K562 (cell line): ENCODE results near the gene RBM12. TPM values are rescaled to one million over a fixed set of nuclear protein-coding genes. Genes with fewer than 3 reads are reported as not detected.

Experiments used
- ESRRB ChIP-seq: fragments of 250-450 bp; sonication (Bioruptor Pico); IDR thresholded peaks from 2 replicates; pipeline ENCODE4 v1.5.0; 2020; ENCODE audit warnings: mild to moderate bottlenecking, moderate library complexity, borderline replicate concordance
- ETV6 ChIP-seq, 3 experiments: fragments of 150-350 bp in 1 of 3; sonication (generic) in 1 of 3; formaldehyde crosslinking in 1 of 3; IDR thresholded peaks; 2 replicates each; pipeline versions ENCODE4 v1.6.1 to v1.8.0; 2014 to 2022; ENCODE audit warnings: borderline replicate concordance in 2 of 3, low read depth in 2 of 3, antibody characterized with exemption in 1 of 3, low read length in 1 of 3, mild to moderate bottlenecking in 1 of 3, missing genetic modification reagents in 1 of 3
- FOXP1 ChIP-seq: sonication (generic); formaldehyde crosslinking; IDR thresholded peaks from 2 replicates; pipeline ENCODE4 v1.8.0; 2022; ENCODE audit warnings: mild to moderate bottlenecking, missing genetic modification reagents
- MAFG ChIP-seq: fragments of 450-650 bp; conservative IDR thresholded peaks from 2 replicates; pipeline ENCODE4 v1.6.1; 2016; ENCODE audit warnings: missing genetic modification characterization, missing compliant biosample characterization
- MTA2 ChIP-seq: fragments of 450-650 bp; IDR thresholded peaks from 2 replicates; pipeline ENCODE4 v1.6.1; 2016; ENCODE audit warnings: low read depth
- POLR2G ChIP-seq: fragments of 200-400 bp; formaldehyde crosslinking; IDR thresholded peaks from 2 replicates; pipeline ENCODE4 v1.6.1; 2017; ENCODE audit warnings: low read depth, mild to moderate bottlenecking, antibody characterized with exemption, low read length, moderate library complexity
- PRMT5 ChIP-seq: sonication (generic); formaldehyde crosslinking; IDR thresholded peaks from 2 replicates; pipeline ENCODE4 v1.5.0; 2020; ENCODE audit warnings: missing genetic modification reagents
- RAD21 ChIP-seq, 2 experiments: fragments of 250-450 bp in 1 of 2; fragments of 450-650 bp in 1 of 2; sonication (Bioruptor Pico) in 1 of 2; formaldehyde crosslinking in 1 of 2; IDR thresholded peaks in 1 of 2; conservative IDR thresholded peaks in 1 of 2; 2 replicates each; pipeline versions ENCODE4 v1.4.0 to v1.8.0; 2020 to 2022; ENCODE audit warnings: mild to moderate bottlenecking in 2 of 2, moderate library complexity in 1 of 2
- RAD51 ChIP-seq: fragments of 450-650 bp; IDR thresholded peaks from 2 replicates; pipeline ENCODE4 v1.7.1; 2016; ENCODE audit warnings: low read depth, mild to moderate bottlenecking, borderline replicate concordance
- STAT5A ChIP-seq: IDR thresholded peaks from 2 replicates; pipeline ENCODE4 v1.6.1; 2012; ENCODE audit warnings: low read length, inconsistent platforms, borderline replicate concordance
- TCF3 ChIP-seq: sonication (generic); formaldehyde crosslinking; IDR thresholded peaks from 2 replicates; pipeline ENCODE4 v1.4.0; 2020; ENCODE audit warnings: mild to moderate bottlenecking, missing genetic modification reagents
- polyA plus RNA-seq, 8 experiments: library from polyadenylated mRNA; depleted of rRNA in 4 of 8; stranded (reverse) in 5 of 8; unstranded in 3 of 8; fragments of >200 nt; fragmentation: Nextera tagmentation in 2 of 8; fragmentation: Illumina TruSeq in 1 of 8; extraction: Ambion mirVana in 2 of 8; extraction: Trizol in 1 of 8; gene quantifications; 2 replicates each; pipeline versions ENCODE4 v1.2.1 to v1.2.3, GENCODE V29; 2011 to 2014; ENCODE audit warnings: inconsistent platforms in 1 of 8, missing spikeins in 1 of 8
- total RNA-seq, 7 experiments: library from RNA; depleted of rRNA in 6 of 7; stranded (reverse); fragments of >200 nt in 6 of 7; fragmentation: Illumina TruSeq in 2 of 7; extraction: Trizol in 2 of 7; gene quantifications; 2 replicates each; pipeline versions ENCODE4 v1.2.1 to v1.2.3, GENCODE V29; 2011 to 2021; ENCODE audit warnings: low replicate concordance in 1 of 7
- TF ChIP-seq, protein P1 (sequence below), 3 experiments: IDR thresholded peaks in 2 of 3; conservative IDR thresholded peaks in 1 of 3; 2 replicates each; pipeline ENCODE4 v1.5.1; 2011 to 2012; ENCODE audit warnings: low read length in 3 of 3, mild to moderate bottlenecking in 3 of 3, control low read depth in 2 of 3, improper control_type of control experiment in 1 of 3, inconsistent platforms in 1 of 3, low read depth in 1 of 3, mixed read lengths in 1 of 3, moderate library complexity in 1 of 3; ENCODE audit not compliant: insufficient read depth in 2 of 3
- TF ChIP-seq, protein P2 (sequence below): fragments of 250-450 bp; sonication (Bioruptor Pico); IDR thresholded peaks from 2 replicates; pipeline ENCODE4 v1.5.0; 2022; ENCODE audit warnings: mild to moderate bottlenecking
- TF ChIP-seq, protein P3 (sequence below), 2 experiments: fragments of 450-650 bp; IDR thresholded peaks; 2 replicates each; pipeline ENCODE4 v1.6.1; 2018; ENCODE audit warnings: mild to moderate bottlenecking in 2 of 2, low read depth in 1 of 2; ENCODE audit not compliant: partially characterized antibody in 2 of 2
- TF ChIP-seq, protein P4 (sequence below): fragments of 450-650 bp; IDR thresholded peaks from 2 replicates; pipeline ENCODE4 v1.6.1; 2016; ENCODE audit warnings: antibody characterized with exemption

RBM12 gene
- total and polyA plus RNA-seq, 9 of the 15 experiments (the other 6 are each of a cell fraction or from before 2014, with no cell fraction given), result 5.0 to 162 (median 73.3) TPM

DNA sequence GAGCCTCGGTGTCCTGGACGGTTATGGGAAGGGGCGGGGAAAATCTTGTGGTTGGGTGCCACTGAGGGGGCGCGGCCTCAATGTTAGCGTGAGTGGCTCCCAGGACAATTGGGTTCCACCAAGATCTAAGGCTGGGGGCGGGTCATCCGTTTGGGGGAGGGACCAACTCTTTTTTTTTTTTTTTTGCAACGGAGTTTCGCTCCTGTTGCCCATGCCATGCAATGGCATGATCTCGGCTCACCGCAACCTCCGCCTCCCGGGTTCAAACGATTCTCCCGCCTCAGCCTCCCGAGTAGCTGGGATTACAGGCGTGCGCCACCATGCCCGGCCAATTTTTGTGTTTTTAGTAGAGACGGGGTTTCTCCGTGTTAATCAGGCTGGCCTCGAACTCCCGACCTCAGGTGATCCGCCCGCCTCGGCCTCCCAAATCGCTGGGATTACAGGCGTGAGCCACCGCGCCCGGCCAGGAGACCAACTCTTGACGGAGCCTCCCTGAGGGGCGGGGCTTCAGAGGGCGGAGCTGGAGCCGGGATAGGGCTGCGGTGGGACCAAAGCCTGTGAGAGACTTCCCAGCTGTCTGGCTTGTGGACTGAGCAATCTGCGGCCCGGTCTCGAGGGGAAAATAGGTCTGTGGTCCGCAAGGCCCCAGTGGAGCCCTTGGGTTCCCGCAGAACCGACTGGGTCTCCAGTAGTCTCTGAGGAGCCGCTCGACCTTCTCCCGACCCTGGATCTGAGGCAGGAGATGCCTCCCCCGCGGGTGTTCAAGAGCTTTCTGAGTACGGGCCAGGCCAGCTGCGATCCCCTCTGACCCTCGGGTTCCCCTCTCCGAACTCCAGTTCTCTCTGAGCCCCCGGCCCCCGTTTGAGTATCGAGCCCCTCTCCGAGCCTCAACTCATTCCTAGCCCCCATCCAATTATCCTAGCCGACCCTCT, 48.0 kb downstream of the RBM12 start (continued):
- no peak for TF ChIP-seq PRMT5 (CRISPR knock-in tag)
- TF ChIP-seq, protein P1, sequence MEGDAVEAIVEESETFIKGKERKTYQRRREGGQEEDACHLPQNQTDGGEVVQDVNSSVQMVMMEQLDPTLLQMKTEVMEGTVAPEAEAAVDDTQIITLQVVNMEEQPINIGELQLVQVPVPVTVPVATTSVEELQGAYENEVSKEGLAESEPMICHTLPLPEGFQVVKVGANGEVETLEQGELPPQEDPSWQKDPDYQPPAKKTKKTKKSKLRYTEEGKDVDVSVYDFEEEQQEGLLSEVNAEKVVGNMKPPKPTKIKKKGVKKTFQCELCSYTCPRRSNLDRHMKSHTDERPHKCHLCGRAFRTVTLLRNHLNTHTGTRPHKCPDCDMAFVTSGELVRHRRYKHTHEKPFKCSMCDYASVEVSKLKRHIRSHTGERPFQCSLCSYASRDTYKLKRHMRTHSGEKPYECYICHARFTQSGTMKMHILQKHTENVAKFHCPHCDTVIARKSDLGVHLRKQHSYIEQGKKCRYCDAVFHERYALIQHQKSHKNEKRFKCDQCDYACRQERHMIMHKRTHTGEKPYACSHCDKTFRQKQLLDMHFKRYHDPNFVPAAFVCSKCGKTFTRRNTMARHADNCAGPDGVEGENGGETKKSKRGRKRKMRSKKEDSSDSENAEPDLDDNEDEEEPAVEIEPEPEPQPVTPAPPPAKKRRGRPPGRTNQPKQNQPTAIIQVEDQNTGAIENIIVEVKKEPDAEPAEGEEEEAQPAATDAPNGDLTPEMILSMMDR (IDR thresholded peaks at IDR 0.05 in 2 of 3, conservative IDR thresholded peaks at IDR 0.05 in 1 of 3; ENCODE audit: insufficient read depth in 2 of 3, low read depth in 1 of 3, low read length in 3 of 3), result no peak; a peak in 1 of 6 replicates
- no peak for TF ChIP-seq STAT5A
- TF ChIP-seq ETV6 (IDR thresholded peaks at IDR 0.05; ENCODE audit: borderline replicate concordance in 1 of 2, low read depth in 2 of 2, low read length in 1 of 2), result no peak
- TF ChIP-seq ETV6 (CRISPR knock-in tag; IDR thresholded peaks at IDR 0.05; ENCODE audit: borderline replicate concordance), result no peak
- TF ChIP-seq, protein P2, sequence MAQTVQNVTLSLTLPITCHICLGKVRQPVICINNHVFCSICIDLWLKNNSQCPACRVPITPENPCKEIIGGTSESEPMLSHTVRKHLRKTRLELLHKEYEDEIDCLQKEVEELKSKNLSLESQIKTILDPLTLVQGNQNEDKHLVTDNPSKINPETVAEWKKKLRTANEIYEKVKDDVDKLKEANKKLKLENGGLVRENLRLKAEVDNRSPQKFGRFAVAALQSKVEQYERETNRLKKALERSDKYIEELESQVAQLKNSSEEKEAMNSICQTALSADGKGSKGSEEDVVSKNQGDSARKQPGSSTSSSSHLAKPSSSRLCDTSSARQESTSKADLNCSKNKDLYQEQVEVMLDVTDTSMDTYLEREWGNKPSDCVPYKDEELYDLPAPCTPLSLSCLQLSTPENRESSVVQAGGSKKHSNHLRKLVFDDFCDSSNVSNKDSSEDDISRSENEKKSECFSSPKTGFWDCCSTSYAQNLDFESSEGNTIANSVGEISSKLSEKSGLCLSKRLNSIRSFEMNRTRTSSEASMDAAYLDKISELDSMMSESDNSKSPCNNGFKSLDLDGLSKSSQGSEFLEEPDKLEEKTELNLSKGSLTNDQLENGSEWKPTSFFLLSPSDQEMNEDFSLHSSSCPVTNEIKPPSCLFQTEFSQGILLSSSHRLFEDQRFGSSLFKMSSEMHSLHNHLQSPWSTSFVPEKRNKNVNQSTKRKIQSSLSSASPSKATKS (CRISPR knock-in tag), result no peak
- 0 out of 2 replicates have a peak, but pooled peaks have one; percentile 8 for TF ChIP-seq RAD51
- TF ChIP-seq TCF3 (CRISPR knock-in tag), result peak; percentile 21; the same call in 1 of the 2 replicates
- 0 out of 4 replicates have a peak, but pooled peaks of 1 of the 2 experiments have one; percentile 6 for TF ChIP-seq RAD21 (CRISPR knock-in tag; conservative IDR thresholded peaks at IDR 0.05 in 1 of 2, IDR thresholded peaks at IDR 0.05 in 1 of 2)
- no peak for TF ChIP-seq MTA2
- TF ChIP-seq, protein P3, sequence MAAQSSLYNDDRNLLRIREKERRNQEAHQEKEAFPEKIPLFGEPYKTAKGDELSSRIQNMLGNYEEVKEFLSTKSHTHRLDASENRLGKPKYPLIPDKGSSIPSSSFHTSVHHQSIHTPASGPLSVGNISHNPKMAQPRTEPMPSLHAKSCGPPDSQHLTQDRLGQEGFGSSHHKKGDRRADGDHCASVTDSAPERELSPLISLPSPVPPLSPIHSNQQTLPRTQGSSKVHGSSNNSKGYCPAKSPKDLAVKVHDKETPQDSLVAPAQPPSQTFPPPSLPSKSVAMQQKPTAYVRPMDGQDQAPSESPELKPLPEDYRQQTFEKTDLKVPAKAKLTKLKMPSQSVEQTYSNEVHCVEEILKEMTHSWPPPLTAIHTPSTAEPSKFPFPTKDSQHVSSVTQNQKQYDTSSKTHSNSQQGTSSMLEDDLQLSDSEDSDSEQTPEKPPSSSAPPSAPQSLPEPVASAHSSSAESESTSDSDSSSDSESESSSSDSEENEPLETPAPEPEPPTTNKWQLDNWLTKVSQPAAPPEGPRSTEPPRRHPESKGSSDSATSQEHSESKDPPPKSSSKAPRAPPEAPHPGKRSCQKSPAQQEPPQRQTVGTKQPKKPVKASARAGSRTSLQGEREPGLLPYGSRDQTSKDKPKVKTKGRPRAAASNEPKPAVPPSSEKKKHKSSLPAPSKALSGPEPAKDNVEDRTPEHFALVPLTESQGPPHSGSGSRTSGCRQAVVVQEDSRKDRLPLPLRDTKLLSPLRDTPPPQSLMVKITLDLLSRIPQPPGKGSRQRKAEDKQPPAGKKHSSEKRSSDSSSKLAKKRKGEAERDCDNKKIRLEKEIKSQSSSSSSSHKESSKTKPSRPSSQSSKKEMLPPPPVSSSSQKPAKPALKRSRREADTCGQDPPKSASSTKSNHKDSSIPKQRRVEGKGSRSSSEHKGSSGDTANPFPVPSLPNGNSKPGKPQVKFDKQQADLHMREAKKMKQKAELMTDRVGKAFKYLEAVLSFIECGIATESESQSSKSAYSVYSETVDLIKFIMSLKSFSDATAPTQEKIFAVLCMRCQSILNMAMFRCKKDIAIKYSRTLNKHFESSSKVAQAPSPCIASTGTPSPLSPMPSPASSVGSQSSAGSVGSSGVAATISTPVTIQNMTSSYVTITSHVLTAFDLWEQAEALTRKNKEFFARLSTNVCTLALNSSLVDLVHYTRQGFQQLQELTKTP (IDR thresholded peaks at IDR 0.05; ENCODE audit: low read depth in 1 of 2, partially characterized antibody in 2 of 2), result peak; percentile 67 to 72
- TF ChIP-seq ESRRB (CRISPR knock-in tag), result no peak
- TF ChIP-seq MAFG (tag), result no peak
- TF ChIP-seq, protein P4, sequence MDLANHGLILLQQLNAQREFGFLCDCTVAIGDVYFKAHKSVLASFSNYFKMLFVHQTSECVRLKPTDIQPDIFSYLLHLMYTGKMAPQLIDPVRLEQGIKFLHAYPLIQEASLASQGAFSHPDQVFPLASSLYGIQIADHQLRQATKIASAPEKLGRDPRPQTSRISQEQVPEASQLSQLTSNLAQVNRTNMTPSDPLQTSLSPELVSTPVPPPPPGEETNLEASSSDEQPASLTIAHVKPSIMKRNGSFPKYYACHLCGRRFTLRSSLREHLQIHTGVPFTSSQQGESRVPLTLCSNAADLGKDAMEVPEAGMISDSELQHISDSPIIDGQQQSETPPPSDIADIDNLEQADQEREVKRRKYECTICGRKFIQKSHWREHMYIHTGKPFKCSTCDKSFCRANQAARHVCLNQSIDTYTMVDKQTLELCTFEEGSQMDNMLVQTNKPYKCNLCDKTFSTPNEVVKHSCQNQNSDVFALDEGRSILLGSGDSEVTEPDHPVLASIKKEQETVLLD, result 0 out of 2 replicates have a peak, but pooled peaks have one; percentile 30
- TF ChIP-seq POLR2G, result peak; percentile 83
- no peak for TF ChIP-seq FOXP1 (CRISPR knock-in tag)
